NCI-H1436 treated with DMSO at 0.1 percent for 48 hours (cell line): ENCODE measurements around the gene CELF4.

Source experiments
- DNase-seq: peaks from one replicate; lab custom pipeline; 2025; lab: John Stamatoyannopoulos, UW

CELF4 gene

GRCh38 chr18:37316468-37316867 lies 249.1 kb downstream of the CELF4 start:
- no peak for DNase-seq

- DNase-seq = no peak
Measured at GRCh38 chr18:37315935-37316334, 249.7 kb downstream of the CELF4 start.

GRCh38 chr18:37314534-37314933 lies 251.1 kb downstream of the CELF4 start:
- DNase-seq = no peak

GRCh38 chr18:37313624-37314023 lies 252.0 kb downstream of the CELF4 start:
- no peak for DNase-seq

- no peak for DNase-seq
Measured at GRCh38 chr18:37309861-37310260, 255.7 kb downstream of the CELF4 start.

GRCh38 chr18:37309059-37309458 lies 256.5 kb downstream of the CELF4 start:
- DNase-seq = no peak

GRCh38 chr18:37307181-37307580 lies 258.4 kb downstream of the CELF4 start:
- no peak for DNase-seq

- DNase-seq = no peak
Measured at GRCh38 chr18:37306432-37306831, 259.2 kb downstream of the CELF4 start.

GRCh38 chr18:37305066-37305465 lies 260.5 kb downstream of the CELF4 start:
- no peak for DNase-seq

- no peak for DNase-seq
Measured at GRCh38 chr18:37304012-37304680, 261.5 kb downstream of the CELF4 start.

- DNase-seq = no peak
Measured at GRCh38 chr18:37303009-37303408, 262.6 kb downstream of the CELF4 start.

- DNase-seq = no peak
Measured at GRCh38 chr18:37302519-37302918, 263.1 kb downstream of the CELF4 start.

GRCh38 chr18:37299471-37300304 lies 265.9 kb downstream of the CELF4 start:
- peak; percentile 88 for DNase-seq

- DNase-seq = no peak
Measured at GRCh38 chr18:37298816-37299215, 266.8 kb downstream of the CELF4 start.

GRCh38 chr18:37297106-37297505 lies 268.5 kb downstream of the CELF4 start:
- DNase-seq = no peak

GRCh38 chr18:37294951-37295350 lies 270.6 kb downstream of the CELF4 start:
- no peak for DNase-seq

- no peak for DNase-seq
Measured at GRCh38 chr18:37293359-37293758, 272.2 kb downstream of the CELF4 start.

- DNase-seq = no peak
Measured at GRCh38 chr18:37289423-37289822, 276.2 kb downstream of the CELF4 start.

- DNase-seq = no peak
Measured at GRCh38 chr18:37287601-37288000, 278.0 kb downstream of the CELF4 start.

GRCh38 chr18:37286801-37287200 lies 278.8 kb downstream of the CELF4 start:
- no peak for DNase-seq

GRCh38 chr18:37285825-37286224 lies 279.8 kb downstream of the CELF4 start:
- DNase-seq = no peak

- no peak for DNase-seq
Measured at GRCh38 chr18:37284260-37284659, 281.3 kb downstream of the CELF4 start.

- no peak for DNase-seq
Measured at GRCh38 chr18:37282386-37283037, 283.1 kb downstream of the CELF4 start.
